ENCODE measurements around the gene ERGIC1. TPM values are rescaled to one million over a fixed set of nuclear protein-coding genes. Genes with fewer than 3 reads are reported as not detected.

Gene ERGIC1
- total and polyA plus RNA-seq, 2 of the 13 experiments (the other 11 are each of a cell fraction or from before 2014, with no cell fraction given) = 78.5 to 184 TPM

DNA sequence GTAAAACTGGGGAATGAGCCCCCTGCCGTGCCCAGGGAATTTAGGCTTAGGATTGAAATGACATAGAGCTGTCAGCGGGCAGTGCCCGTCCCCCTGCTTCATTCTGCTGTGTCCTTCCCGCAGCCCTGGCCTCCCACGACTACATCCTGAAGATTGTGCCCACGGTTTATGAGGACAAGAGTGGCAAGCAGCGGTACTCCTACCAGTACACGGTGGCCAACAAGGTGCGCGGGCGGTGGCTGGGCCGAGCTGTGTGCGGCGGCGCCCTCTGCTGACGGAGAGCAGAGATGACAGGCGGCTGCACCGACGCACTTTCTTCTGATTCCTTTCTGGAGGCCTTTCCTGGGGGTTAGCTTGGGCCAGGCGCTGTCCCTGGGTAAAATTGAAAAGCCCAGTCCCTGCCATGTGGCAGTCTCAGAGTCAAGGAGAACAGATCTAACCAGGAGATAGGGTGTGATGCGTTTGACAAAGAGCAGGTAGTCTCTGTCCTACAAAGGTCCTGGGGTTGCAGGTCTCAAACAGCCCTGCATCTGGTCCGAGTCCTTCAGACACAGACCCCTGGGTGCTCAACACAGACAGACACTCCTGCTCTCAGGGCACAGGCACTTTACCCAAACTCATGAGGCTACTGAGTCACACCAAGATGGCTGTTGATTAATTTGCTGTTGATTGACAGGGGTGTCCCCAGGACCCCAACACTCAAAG is 98.4 kb downstream of the ERGIC1 start (continued):
- TF ChIP-seq, protein P1, sequence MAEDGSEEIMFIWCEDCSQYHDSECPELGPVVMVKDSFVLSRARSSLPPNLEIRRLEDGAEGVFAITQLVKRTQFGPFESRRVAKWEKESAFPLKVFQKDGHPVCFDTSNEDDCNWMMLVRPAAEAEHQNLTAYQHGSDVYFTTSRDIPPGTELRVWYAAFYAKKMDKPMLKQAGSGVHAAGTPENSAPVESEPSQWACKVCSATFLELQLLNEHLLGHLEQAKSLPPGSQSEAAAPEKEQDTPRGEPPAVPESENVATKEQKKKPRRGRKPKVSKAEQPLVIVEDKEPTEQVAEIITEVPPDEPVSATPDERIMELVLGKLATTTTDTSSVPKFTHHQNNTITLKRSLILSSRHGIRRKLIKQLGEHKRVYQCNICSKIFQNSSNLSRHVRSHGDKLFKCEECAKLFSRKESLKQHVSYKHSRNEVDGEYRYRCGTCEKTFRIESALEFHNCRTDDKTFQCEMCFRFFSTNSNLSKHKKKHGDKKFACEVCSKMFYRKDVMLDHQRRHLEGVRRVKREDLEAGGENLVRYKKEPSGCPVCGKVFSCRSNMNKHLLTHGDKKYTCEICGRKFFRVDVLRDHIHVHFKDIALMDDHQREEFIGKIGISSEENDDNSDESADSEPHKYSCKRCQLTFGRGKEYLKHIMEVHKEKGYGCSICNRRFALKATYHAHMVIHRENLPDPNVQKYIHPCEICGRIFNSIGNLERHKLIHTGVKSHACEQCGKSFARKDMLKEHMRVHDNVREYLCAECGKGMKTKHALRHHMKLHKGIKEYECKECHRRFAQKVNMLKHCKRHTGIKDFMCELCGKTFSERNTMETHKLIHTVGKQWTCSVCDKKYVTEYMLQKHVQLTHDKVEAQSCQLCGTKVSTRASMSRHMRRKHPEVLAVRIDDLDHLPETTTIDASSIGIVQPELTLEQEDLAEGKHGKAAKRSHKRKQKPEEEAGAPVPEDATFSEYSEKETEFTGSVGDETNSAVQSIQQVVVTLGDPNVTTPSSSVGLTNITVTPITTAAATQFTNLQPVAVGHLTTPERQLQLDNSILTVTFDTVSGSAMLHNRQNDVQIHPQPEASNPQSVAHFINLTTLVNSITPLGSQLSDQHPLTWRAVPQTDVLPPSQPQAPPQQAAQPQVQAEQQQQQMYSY (CRISPR knock-in tag; IDR thresholded peaks at IDR 0.05) = no peak
- no peak for TF ChIP-seq ISX (CRISPR knock-in tag; conservative IDR thresholded peaks at IDR 0.05)
- TF ChIP-seq GABPB1 (CRISPR knock-in tag; IDR thresholded peaks at IDR 0.05) = peak; percentile 49; the same call in 1 of the 2 replicates
- TF ChIP-seq, protein P2, sequence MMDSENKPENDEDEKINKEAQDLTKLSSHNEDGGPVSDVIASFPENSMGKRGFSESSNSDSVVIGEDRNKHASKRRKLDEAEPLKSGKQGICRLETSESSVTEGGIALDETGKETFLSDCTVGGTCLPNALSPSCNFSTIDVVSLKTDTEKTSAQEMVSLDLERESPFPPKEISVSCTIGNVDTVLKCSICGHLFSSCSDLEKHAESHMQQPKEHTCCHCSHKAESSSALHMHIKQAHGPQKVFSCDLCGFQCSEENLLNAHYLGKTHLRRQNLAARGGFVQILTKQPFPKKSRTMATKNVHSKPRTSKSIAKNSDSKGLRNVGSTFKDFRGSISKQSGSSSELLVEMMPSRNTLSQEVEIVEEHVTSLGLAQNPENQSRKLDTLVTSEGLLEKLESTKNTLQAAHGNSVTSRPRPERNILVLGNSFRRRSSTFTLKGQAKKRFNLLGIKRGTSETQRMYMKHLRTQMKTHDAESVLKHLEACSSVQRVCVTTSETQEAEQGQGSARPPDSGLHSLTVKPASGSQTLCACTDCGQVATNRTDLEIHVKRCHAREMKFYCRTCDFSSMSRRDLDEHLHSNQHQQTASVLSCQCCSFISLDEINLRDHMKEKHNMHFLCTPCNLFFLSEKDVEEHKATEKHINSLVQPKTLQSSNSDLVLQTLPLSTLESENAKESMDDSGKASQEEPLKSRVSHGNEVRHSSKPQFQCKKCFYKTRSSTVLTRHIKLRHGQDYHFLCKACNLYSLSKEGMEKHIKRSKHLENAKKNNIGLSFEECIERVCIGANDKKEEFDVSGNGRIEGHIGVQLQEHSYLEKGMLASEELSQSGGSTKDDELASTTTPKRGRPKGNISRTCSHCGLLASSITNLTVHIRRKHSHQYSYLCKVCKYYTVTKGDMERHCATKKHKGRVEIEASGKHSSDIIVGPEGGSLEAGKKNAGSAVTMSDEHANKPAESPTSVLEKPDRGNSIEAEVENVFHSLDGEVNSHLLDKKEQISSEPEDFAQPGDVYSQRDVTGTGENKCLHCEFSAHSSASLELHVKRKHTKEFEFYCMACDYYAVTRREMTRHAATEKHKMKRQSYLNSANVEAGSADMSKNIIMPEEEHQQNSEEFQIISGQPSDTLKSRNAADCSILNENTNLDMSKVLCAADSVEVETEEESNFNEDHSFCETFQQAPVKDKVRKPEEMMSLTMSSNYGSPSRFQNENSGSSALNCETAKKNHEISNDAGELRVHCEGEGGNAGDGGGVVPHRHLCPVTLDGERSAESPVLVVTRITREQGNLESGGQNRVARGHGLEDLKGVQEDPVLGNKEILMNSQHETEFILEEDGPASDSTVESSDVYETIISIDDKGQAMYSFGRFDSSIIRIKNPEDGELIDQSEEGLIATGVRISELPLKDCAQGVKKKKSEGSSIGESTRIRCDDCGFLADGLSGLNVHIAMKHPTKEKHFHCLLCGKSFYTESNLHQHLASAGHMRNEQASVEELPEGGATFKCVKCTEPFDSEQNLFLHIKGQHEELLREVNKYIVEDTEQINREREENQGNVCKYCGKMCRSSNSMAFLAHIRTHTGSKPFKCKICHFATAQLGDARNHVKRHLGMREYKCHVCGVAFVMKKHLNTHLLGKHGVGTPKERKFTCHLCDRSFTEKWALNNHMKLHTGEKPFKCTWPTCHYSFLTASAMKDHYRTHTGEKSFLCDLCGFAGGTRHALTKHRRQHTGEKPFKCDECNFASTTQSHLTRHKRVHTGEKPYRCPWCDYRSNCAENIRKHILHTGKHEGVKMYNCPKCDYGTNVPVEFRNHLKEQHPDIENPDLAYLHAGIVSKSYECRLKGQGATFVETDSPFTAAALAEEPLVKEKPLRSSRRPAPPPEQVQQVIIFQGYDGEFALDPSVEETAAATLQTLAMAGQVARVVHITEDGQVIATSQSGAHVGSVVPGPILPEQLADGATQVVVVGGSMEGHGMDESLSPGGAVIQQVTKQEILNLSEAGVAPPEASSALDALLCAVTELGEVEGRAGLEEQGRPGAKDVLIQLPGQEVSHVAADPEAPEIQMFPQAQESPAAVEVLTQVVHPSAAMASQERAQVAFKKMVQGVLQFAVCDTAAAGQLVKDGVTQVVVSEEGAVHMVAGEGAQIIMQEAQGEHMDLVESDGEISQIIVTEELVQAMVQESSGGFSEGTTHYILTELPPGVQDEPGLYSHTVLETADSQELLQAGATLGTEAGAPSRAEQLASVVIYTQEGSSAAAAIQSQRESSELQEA (CRISPR knock-in tag; IDR thresholded peaks at IDR 0.05; ENCODE audit: not compliant biosample characterization) = peak; percentile 49
- TF ChIP-seq, protein P3, sequence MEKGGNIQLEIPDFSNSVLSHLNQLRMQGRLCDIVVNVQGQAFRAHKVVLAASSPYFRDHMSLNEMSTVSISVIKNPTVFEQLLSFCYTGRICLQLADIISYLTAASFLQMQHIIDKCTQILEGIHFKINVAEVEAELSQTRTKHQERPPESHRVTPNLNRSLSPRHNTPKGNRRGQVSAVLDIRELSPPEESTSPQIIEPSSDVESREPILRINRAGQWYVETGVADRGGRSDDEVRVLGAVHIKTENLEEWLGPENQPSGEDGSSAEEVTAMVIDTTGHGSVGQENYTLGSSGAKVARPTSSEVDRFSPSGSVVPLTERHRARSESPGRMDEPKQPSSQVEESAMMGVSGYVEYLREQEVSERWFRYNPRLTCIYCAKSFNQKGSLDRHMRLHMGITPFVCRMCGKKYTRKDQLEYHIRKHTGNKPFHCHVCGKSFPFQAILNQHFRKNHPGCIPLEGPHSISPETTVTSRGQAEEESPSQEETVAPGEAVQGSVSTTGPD (CRISPR knock-in tag; IDR thresholded peaks at IDR 0.05) = no peak
- TF ChIP-seq ARID3A (IDR thresholded peaks at IDR 0.05; ENCODE audit: low read depth, low read length) = no peak
- TF ChIP-seq, protein P4, sequence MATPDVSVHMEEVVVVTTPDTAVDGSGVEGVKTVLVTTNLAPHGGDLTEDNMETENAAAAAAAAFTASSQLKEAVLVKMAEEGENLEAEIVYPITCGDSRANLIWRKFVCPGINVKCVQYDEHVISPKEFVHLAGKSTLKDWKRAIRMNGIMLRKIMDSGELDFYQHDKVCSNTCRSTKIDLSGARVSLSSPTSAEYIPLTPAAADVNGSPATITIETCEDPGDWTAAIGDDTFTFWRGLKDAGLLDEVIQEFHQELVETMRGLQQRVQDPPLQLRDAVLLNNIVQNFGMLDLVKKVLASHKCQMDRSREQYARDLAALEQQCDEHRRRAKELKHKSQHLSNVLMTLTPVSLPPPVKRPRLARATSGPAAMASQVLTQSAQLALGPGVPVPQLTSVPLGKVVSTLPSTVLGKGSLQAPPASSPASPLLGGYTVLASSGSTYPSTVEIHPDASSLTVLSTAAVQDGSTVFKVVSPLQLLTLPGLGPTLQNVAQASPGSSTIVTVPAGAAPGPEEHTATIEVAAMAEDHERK (CRISPR knock-in tag; IDR thresholded peaks at IDR 0.05; ENCODE audit: low read depth) = no peak
- no peak for TF ChIP-seq ZNF232 (CRISPR knock-in tag; IDR thresholded peaks at IDR 0.05; ENCODE audit: borderline replicate concordance)
- TF ChIP-seq, protein P5, sequence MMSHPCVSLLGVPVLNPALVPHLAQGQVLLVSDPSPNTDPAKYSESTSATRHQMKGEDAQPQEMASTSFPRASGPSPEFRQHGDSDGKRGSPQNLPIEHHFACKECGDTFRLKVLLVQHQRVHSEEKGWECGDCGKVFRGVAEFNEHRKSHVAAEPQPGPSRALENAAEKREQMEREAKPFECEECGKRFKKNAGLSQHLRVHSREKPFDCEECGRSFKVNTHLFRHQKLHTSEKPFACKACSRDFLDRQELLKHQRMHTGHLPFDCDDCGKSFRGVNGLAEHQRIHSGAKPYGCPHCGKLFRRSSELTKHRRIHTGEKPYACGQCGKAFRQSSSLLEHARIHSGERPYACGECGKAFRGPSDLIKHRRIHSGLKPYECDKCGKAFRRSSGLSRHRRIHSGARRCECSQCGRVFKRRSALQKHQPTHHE (CRISPR knock-in tag; IDR thresholded peaks at IDR 0.05; ENCODE audit: borderline replicate concordance) = no peak
